ENCODE data around the gene SMARCD2. TPM values are rescaled to one million over a fixed set of nuclear protein-coding genes. Genes with fewer than 3 reads are reported as not detected.

Gene SMARCD2
- total RNA-seq, 4 donors from 2014 or later = 235 to 310 (median 272) TPM

GRCh38 chr17:63834431-63835166 is 7.9 kb downstream of the SMARCD2 start:
- 27 to 30% methylated on average over 11 to 13 of the region's 13 CpGs for WGBS, 2 donors
- intact Hi-C loops (cut with DNase I; ENCODE audit: low total_unique reads) = no loop called here
- no peak for DNase-seq (ENCODE audit: low spot score in 2 of 2)
- no peak for TF ChIP-seq CTCF (IDR thresholded peaks at IDR 0.05)
- TF ChIP-seq POLR2A (IDR thresholded peaks at IDR 0.05) = no peak
- H3K4me3 ChIP-seq (ENCODE audit: low read depth, poor library complexity, severe bottlenecking) = no peak overlapping the region

- no peak overlapping the region for H3K4me3 ChIP-seq (ENCODE audit: low read depth, poor library complexity, severe bottlenecking)
- DNase-seq (ENCODE audit: low spot score in 2 of 2) = no peak
- WGBS, 2 donors = 82 to 87% methylated on average over 15 of the region's 15 CpGs
- no peak for TF ChIP-seq CTCF (IDR thresholded peaks at IDR 0.05)
- TF ChIP-seq POLR2A (IDR thresholded peaks at IDR 0.05) = no peak
- intact Hi-C loops (cut with DNase I; ENCODE audit: low total_unique reads) = no loop called here
Observed at GRCh38 chr17:63833741-63834373, 8.6 kb downstream of the SMARCD2 start.

- H3K4me3 ChIP-seq (ENCODE audit: low read depth, poor library complexity, severe bottlenecking) = no peak overlapping the region
- intact Hi-C loops (cut with DNase I; ENCODE audit: low total_unique reads) = no loop called here
- no peak for DNase-seq (ENCODE audit: low spot score in 2 of 2)
- TF ChIP-seq POLR2A (IDR thresholded peaks at IDR 0.05) = no peak
- no peak for TF ChIP-seq CTCF (IDR thresholded peaks at IDR 0.05)
- WGBS, 2 donors = 79 to 82% methylated on average over 14 of the region's 14 CpGs
Observed at GRCh38 chr17:63833026-63833740, 9.3 kb downstream of the SMARCD2 start.

GRCh38 chr17:63832455-63832854 is 10.0 kb downstream of the SMARCD2 start:
- no peak for TF ChIP-seq CTCF (IDR thresholded peaks at IDR 0.05)
- TF ChIP-seq POLR2A (IDR thresholded peaks at IDR 0.05) = no peak
- DNase-seq (ENCODE audit: low spot score in 2 of 2) = no peak
- WGBS, 2 donors = 63 to 71% methylated on average over 2 of the region's 2 CpGs
- intact Hi-C loops (cut with DNase I; ENCODE audit: low total_unique reads) = no loop called here
- no peak overlapping the region for H3K4me3 ChIP-seq (ENCODE audit: low read depth, poor library complexity, severe bottlenecking)

GRCh38 chr17:63832014-63832413 is 10.5 kb downstream of the SMARCD2 start:
- intact Hi-C loops (cut with DNase I; ENCODE audit: low total_unique reads) = no loop called here
- TF ChIP-seq CTCF (IDR thresholded peaks at IDR 0.05) (no peak), POLR2A (IDR thresholded peaks at IDR 0.05) (no peak)
- 70 to 75% methylated on average over 5 of the region's 5 CpGs for WGBS, 2 donors
- DNase-seq (ENCODE audit: low spot score in 2 of 2) = no peak
- no peak overlapping the region for H3K4me3 ChIP-seq (ENCODE audit: low read depth, poor library complexity, severe bottlenecking)
